Measurements from ENCODE around the gene GALK1. TPM values are rescaled to one million over a fixed set of nuclear protein-coding genes. Genes with fewer than 3 reads are reported as not detected.
A peak's percentile ranks its signal among the peaks of the same experiment; 100 is the strongest.

GALK1 gene
- total and polyA plus RNA-seq, 9 of the 15 experiments (the other 6 are each of a cell fraction or from before 2014, with no cell fraction given): 0.45 to 51.6 (median 17.4) TPM

DNA sequence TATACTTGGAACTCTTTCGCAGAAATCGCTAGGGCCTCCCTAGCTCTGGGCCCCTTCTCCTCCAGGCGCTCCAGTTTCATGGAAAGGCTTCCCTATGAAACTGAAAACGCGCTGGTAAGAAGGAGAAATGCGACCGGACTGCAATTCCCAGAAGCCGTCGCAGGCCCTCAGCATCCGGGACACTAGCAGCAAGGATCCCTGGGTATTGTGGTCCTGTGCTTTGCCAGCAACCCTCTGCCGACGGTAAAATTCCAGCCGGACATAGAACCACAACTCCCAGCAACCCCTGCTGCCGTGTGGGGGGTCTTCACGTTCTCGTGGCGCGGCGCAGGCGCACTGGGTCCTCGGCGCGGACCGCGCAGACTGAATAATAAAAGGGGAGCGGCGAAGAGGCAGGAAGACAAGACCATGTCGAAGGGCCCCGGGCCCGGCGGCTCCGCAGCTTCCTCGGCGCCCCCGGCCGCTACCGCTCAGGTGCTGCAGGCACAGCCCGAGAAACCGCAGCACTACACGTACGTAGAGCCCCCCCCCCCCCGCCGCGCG, 19.6 kb upstream of the GALK1 start, which contains the start of gene UNK (continued):
- TF ChIP-seq, protein P1, sequence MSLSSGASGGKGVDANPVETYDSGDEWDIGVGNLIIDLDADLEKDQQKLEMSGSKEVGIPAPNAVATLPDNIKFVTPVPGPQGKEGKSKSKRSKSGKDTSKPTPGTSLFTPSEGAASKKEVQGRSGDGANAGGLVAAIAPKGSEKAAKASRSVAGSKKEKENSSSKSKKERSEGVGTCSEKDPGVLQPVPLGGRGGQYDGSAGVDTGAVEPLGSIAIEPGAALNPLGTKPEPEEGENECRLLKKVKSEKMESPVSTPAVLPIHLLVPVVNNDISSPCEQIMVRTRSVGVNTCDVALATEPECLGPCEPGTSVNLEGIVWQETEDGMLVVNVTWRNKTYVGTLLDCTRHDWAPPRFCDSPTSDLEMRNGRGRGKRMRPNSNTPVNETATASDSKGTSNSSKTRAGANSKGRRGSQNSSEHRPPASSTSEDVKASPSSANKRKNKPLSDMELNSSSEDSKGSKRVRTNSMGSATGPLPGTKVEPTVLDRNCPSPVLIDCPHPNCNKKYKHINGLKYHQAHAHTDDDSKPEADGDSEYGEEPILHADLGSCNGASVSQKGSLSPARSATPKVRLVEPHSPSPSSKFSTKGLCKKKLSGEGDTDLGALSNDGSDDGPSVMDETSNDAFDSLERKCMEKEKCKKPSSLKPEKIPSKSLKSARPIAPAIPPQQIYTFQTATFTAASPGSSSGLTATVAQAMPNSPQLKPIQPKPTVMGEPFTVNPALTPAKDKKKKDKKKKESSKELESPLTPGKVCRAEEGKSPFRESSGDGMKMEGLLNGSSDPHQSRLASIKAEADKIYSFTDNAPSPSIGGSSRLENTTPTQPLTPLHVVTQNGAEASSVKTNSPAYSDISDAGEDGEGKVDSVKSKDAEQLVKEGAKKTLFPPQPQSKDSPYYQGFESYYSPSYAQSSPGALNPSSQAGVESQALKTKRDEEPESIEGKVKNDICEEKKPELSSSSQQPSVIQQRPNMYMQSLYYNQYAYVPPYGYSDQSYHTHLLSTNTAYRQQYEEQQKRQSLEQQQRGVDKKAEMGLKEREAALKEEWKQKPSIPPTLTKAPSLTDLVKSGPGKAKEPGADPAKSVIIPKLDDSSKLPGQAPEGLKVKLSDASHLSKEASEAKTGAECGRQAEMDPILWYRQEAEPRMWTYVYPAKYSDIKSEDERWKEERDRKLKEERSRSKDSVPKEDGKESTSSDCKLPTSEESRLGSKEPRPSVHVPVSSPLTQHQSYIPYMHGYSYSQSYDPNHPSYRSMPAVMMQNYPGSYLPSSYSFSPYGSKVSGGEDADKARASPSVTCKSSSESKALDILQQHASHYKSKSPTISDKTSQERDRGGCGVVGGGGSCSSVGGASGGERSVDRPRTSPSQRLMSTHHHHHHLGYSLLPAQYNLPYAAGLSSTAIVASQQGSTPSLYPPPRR (CRISPR knock-in tag; IDR thresholded peaks at IDR 0.05; ENCODE audit: borderline replicate concordance): no peak
- TF ChIP-seq POLR3G (IDR thresholded peaks at IDR 0.05; ENCODE audit: extremely low read depth, insufficient read length, insufficient replicate concordance) (no peak), BACH1 (tag; IDR thresholded peaks at IDR 0.05) (peak; percentile 74), POLR2AphosphoS5 (IDR thresholded peaks at IDR 0.05; ENCODE audit: control insufficient read depth, insufficient read depth, low read depth, low read length) (peak; percentile 46), TEAD1 (CRISPR knock-in tag; IDR thresholded peaks at IDR 0.05) (peak; percentile 94 to 99), PHB (CRISPR knock-in tag; IDR thresholded peaks at IDR 0.05) (no peak), SIX5 (IDR thresholded peaks at IDR 0.05; ENCODE audit: borderline replicate concordance in 1 of 2, insufficient read depth in 1 of 2, low read depth in 1 of 2, low read length in 2 of 2) (peak; percentile 100), GABPA (tag; conservative IDR thresholded peaks at IDR 0.05; ENCODE audit: low read depth) (peak; percentile 68), SMAD3 (CRISPR knock-in tag; conservative IDR thresholded peaks at IDR 0.05) (peak; percentile 88; the same call in 1 of the 2 replicates), ZNF707 (CRISPR knock-in tag; conservative IDR thresholded peaks at IDR 0.05) (no peak), CBFB (CRISPR knock-in tag; IDR thresholded peaks at IDR 0.05) (0 out of 2 replicates have a peak, but pooled peaks have one; percentile 64), COPS2 (conservative IDR thresholded peaks at IDR 0.05) (no peak), TOE1 (IDR thresholded peaks at IDR 0.05; ENCODE audit: borderline replicate concordance) (no peak), TOE1 (CRISPR knock-in tag; IDR thresholded peaks at IDR 0.05; ENCODE audit: borderline replicate concordance, low read depth) (no peak), TRIM28 (IDR thresholded peaks at IDR 0.05) (no peak)
- TF ChIP-seq, protein P2, sequence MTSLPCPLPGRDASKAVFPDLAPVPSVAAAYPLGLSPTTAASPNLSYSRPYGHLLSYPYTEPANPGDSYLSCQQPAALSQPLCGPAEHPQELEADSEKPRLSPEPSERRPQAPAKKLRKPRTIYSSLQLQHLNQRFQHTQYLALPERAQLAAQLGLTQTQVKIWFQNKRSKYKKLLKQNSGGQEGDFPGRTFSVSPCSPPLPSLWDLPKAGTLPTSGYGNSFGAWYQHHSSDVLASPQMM (CRISPR knock-in tag; IDR thresholded peaks at IDR 0.05): no peak
- TF ChIP-seq, protein P3, sequence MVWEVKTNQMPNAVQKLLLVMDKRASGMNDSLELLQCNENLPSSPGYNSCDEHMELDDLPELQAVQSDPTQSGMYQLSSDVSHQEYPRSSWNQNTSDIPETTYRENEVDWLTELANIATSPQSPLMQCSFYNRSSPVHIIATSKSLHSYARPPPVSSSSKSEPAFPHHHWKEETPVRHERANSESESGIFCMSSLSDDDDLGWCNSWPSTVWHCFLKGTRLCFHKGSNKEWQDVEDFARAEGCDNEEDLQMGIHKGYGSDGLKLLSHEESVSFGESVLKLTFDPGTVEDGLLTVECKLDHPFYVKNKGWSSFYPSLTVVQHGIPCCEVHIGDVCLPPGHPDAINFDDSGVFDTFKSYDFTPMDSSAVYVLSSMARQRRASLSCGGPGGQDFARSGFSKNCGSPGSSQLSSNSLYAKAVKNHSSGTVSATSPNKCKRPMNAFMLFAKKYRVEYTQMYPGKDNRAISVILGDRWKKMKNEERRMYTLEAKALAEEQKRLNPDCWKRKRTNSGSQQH (CRISPR knock-in tag; IDR thresholded peaks at IDR 0.05): no peak
- TF ChIP-seq, protein P4, sequence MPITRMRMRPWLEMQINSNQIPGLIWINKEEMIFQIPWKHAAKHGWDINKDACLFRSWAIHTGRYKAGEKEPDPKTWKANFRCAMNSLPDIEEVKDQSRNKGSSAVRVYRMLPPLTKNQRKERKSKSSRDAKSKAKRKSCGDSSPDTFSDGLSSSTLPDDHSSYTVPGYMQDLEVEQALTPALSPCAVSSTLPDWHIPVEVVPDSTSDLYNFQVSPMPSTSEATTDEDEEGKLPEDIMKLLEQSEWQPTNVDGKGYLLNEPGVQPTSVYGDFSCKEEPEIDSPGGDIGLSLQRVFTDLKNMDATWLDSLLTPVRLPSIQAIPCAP (CRISPR knock-in tag; IDR thresholded peaks at IDR 0.05; ENCODE audit: borderline replicate concordance): peak; percentile 1; the same call in 1 of the 2 replicates
- TF ChIP-seq, protein P5, sequence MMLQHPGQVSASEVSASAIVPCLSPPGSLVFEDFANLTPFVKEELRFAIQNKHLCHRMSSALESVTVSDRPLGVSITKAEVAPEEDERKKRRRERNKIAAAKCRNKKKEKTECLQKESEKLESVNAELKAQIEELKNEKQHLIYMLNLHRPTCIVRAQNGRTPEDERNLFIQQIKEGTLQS (IDR thresholded peaks at IDR 0.05): no peak
- TF ChIP-seq, protein P5 (CRISPR knock-in tag; conservative IDR thresholded peaks at IDR 0.05): no peak; the same call in 1 of the 2 replicates

All from K562 (cell line).